Left hindlimb (tissue), 1 donor: Measurements from ENCODE around the gene NEUROD2.

ENCODE experiments used
- DNase-seq: peaks from one replicate; pipeline ENCODE4 v3.0.0-alpha.2; 2018

NEUROD2 gene

DNA sequence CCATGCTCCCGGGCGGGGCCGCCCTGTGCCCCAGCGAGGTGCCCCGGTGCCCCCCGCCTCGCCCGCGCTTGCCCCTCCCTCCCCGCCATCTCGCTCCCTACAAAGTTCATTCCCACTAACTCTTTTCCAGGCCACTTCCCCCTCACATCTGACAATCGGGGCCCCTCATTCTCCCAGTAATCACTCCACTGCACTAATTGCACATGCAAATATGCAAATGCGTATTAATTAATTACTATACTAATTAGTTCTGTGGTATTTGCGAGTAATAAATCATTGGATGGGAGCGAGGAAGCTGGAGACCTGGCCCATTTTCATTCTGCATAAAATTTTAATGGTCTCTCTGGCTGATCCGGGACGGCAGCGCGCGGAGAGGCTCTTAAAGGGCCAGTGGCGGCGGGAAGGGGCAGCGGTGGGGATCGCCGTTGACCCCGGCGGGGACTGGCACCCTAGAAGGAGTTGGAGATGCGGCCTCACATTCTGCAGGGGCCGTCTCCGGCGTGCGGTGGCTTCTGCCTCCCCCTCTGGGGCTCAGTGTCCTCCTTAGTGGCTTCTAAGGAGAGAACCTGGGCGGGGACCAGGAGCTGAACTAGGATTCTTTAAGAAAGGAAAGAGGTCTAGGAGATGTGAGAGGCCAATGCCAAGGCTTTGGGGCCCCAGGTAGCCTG lies 10.7 kb upstream of the NEUROD2 start:
- DNase-seq = peak; percentile 59

DNA sequence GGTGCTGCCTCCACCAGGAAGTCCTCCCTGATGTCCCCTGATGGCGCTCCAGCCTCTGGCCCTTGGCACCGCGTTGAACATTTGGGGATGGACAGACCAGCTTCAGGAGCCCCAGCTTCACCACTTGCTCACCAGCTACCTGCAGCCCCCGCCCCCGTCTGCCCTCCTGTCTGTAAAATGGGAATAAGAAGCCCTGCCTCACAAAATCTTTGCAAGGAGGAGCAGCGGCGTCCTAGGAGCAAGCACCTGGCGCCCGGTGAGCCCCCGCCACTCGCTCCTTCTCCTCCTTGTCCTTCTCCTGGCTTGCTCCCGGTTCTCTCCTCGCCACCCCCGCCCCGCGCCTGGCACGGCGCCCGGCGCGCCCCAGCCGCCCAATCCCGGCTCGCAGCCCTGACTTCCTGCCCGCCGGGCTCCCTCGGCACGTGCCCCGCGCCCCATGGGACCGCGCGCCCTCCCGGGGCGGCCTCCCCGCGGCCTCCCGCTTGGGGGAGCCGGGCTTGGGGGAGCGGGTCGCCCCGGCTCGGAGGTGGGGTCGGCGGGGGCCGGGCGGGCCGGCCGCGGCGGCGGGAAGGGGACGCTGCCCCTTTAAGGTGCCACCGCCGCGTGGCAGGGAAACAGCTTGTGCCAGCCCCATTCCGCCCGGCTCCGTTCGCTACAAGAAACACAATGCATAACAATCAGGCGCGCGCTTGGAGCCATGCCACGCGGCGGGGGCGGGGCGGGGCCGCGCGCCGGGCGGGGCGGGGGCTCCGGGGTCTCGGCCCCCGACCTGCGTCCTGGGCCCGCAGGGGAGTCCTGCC lies 9.9 kb upstream of the NEUROD2 start:
- peak; percentile 70 for DNase-seq

DNA sequence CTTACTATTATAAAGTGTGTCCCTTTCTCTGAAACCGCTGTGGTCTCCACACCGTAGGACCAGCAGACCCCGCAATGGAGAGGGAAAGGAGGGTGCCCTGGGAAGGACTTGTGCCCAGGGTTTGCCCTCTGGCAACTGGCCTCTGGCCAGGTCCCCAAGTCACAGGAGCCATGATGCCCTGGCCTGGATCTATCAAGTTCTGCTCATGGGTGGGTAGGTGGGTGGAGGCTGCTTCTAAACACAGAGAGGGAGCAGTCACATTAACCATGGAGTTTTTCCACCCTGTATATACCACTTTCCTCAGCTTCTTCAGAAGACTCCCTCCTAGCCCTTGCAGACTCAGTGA lies 9.4 kb upstream of the NEUROD2 start:
- no peak for DNase-seq

DNA sequence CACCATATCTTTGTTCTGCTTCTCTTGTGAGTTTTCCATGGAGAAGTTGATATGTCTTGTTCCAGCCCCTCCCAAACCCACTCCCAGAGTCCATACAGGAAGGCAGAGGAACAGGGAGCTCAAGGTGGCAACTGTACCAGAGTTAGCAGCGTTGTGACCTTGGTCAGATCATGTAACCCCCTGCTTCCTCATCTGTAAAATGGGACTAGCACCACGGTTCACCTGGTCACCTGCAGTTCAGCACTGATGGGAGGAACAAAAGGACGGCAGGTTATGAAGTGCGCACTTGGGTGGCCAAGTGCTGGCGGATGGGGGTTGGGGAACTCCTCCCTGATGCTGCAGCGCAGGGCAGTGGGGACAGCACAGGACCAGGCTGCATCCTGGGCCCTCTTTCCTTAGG lies 7.7 kb upstream of the NEUROD2 start:
- DNase-seq = no peak

DNA sequence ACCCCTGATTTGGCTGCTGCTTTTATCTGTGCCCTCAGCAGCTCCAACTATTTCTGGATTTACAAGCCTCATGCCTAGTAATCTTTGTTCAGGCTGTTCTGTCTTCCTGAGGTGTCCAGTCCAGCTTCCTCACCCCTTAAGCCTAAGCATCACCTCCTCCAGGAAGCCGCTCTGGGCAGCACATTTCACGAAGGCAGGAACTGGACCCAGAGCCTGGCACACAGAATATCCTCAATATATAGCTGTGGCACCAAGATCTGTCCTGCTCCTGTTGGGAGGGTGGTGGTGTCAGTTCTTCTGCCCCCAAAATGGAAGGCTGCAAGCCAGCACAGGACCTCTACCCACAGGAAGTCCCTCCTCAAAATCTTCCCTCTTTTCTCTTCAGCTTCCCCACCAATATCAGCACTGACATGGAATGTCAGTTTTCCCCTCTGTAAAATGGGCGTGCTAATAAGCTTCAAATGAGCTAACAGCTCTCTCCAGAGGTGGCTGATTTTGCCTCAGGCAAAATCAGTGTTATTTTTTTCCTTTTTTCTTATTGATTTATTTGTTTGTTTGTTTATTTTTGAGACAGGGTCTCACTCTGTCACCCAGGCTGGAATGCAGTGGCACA lies 6.9 kb upstream of the NEUROD2 start:
- DNase-seq = no peak

DNA sequence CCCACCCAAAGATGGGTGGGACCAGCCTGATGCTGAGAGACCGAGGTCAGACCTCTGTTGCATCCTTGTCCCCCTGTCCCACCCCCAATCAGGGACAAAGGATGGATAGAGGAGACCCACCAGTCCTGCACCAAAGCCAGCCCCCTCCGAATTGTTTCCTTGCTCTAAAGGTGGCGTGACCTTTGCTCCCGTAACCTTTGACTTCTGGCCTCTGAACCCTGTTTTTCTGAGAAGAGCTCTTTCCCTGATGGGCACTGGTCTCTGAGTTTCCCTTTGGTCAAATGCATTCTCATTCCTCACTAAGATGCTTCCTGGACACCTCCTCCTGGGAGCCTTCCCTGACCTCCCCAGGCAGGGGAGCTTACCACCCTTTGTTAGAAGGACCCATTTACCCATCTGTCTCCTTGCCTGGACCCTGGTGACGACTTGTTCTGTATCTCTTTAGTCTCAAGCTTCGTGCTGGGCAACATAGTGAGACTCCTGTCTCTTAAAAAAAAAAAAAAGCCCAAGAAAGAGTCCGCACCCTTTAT lies 5.3 kb upstream of the NEUROD2 start:
- no peak for DNase-seq

DNA sequence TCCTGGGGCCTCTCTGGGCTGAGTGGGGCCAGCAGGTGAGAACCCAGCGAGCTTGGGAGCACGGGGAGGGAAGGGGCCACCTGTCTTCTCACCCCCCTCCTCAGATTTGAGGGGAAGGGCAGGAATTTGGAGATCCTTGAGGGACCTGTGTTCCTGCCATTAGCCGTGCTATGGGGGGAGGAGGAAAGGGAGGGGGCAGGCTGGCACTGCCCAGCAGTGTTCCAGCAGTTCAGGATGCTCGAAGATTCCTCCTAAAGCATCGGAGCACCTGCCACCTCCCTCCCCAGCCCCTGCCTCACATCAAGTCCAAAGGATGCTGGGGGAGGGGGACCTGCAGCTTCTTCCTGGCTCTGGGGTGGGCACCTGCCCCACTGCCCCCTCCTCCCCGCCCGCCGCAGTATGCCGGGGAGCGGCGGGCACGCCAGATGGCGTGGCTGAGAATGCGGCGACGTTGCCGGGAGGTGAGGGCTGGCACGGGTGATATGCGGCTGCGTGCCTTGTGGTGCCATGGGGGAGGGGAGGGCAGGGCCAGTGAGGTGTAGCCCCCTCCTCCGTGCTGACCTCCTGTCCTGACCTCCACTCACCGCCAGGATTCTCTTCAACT lies 4.7 kb upstream of the NEUROD2 start:
- DNase-seq = no peak

DNA sequence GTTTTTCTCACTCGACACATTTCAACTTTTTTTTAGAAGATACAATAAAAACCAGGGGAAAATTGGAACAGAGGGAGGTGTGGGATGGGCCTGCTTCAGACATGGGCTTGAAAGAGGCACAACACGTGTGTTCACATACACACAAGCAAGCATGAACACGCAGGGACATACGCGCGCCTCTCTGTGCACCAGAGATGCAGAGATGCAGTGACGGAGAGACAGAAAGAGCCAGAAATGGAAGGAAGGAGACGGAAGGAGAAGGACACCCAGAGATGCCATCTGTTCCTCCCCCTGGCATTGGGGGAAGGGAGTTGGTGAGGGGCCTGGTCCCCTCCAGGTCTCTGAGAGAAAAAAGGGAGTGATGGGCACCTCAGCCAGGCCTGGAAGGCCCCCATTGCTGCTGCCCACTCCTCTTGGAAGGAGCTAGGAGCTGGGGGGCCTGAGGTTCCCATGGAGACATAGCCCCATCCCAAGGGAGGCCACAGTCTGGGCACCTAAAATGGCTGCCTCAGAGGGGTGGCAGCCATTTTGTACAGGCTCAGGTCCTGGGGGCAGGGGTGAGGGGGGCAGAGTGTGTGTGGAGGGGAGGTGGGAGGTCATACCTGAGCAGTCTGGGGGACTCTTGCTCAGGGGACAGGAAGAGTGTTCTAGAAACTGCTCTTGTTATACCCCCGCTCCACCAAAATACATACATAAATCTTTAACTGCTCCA lies 3.8 kb upstream of the NEUROD2 start:
- DNase-seq = no peak

DNA sequence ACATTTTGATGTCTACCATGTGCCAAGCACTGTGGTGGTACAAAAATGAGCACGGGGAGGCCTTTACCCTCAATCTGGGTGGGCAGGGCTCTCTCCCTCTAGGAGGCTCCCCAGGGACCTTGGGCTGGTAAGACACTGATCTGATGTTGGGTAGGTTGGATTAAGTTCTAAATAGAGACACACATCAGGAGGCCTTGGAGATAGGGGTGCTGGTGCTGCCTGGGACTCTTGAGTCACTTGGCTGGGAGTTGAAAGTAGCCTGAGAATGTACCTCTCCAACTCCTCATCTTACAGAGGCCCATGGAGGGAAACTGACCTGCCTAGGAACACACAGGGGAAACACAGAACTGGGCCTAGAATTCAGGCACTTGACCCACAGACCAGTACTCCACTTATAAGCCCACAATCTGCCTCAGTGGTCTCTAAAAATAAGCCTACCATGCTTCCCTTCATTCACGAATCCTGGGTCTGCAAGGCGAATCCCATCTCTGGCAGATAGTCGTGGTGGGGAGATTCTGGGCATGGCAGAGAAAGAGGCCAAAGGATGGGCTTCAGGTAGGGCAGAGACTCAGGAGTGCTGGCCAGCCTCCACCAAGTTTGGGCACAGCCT lies 1.8 kb upstream of the NEUROD2 start:
- no peak for DNase-seq

DNA sequence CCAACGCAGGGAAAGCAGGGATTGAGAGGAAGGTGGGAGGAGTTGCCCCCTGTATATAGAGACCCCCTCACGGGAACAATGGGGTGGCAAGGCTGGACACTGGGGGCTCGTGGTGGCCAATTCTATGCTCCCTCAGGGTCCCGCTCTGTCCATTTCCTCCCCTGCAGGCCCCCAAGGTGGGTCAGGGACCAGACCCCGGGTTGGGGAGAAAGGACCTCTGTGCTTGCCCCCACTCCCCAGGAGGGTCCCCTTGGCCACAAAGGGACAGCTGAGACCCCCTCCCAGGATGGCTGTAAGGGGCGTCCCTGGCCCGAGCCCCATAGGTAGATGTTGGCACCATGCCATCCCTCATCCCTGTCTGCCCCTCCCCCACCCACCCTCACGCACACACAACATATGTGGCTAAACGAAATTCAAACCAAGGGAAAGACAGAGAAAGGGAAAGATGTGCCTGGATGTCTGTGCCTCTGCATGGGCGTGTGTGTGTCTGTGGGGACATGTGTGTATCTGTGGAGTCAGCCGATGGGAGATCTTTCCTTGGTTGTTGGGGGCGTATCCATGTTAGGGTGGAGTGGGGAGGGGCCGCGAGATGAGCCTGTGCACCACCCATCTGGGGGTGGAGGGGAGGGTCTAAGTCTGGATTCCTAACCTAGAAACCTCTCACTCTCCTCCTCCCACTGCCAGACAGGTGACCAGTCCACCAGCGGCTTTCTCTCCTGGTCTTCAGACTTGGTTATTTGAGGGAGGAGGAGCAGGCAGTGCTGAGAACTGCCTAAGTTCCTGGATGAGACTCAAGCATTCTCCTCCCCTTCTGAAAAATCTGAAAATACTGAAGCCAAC lies 642 bp upstream of the NEUROD2 start:
- no peak for DNase-seq

DNA sequence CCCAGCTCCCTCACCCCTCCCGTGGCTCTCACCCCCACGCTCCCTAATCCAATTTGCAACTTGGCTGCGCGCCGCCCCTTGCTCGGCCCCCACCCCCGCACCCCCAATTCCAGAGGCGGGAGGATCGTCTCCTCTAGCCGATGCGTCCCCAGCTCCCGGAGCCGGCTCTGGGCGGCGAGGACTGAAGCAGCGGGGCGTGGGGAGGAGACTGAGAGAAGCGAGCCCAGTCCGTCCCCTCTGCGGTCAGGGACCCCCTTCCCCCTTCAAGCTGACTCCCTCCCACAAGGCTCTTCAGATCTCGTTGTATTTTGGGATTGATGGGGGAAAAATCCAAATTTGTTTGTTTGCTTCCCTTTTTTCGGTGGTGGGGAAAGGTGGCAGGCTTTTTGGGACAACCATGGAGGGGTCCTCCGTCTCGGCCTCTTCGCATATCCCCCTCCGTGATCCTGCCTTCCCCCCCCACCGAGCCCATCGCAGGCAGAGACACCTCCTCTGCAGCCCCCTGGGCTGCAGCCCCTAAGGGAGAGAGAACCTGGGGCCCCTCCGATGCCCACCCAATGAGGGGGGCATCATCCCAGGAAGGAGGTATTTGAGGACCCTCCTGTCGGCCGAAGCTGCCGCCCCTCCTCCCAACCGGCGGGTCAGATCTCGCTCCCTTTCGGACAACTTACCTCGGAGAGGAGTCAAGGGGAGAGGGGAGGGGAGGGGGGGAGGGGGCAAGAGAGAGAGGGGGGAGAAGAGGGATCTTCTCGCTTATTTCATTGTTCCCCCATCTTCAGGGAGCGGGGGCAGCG lies 466 bp downstream of the NEUROD2 start:
- DNase-seq = no peak

DNA sequence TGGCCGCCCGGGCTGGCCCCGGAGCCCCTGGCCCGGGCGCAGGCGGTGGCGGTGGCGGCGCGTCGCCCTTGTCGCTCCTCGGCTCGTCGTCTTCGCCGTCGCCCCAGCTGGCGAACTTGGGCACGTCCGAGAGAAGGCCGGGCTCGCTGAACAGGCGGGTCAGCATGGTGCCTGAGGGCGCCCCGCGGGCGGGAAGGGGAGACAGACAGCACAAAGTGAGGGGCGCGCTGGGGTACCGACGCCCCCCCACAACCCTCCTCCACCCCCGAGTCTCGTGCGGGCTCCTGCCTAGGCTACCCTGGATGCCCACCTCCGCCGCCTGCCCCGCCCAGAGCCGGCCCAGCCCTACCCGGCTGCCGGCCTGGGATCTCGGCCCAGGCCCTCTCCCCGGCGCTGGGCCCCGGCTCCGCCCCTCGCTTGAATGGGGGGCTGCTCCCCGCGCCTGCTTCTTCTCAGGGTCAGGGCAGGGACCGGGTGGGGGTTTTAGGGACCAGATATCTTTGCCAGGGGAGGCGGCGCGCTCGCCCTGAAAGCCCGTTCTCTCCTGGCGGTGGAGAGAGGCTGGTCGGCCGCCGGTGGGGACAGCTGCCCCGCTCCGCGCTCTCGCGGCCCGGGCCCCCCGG lies 1.2 kb downstream of the NEUROD2 start:
- no peak for DNase-seq

DNA sequence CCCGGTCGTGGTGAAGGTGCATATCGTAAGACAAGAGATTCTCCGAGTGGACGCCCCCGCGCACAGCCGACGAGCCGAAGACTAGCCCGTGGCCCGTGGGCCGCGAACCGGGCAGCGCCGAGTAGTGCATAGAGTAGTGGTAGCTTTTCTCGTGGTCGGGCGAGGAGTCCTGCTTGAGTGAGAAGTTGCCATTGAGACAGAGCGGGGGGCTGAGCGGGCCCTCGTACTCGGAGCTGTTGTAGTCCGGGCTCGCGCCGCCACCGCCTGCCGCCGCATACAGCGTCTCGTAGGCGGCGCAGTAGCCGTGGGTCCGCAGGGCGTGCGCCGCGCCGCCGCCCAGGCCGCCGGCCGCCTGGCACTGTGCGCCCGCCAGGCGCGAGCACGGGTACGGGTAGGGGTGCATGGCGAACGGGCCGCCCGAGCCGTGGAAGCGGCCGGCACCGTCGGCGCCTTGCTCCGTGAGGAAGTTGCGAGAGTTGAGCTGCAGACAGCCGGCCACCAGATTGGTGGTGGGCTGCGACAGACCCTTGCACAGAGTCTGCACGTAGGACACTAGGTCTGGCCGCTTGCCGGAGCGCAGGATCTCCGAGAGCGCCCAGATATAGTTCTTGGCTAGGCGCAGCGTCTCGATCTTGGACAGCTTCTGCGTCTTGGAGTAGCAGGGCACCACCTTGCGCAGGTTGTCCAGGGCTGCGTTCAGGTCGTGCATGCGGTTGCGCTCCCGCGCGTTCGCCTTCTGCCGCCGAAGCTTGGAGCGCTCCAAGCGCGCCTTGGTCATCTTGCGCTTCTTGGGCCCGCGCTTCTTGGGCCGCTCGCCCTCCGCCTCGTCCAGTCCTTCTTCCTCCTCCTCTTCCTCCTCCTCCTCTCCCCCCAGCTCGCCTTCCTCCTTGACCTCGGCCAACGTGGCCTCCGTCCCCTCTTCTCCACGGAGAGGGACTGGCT lies 2.0 kb downstream of the NEUROD2 start:
- DNase-seq = no peak

DNA sequence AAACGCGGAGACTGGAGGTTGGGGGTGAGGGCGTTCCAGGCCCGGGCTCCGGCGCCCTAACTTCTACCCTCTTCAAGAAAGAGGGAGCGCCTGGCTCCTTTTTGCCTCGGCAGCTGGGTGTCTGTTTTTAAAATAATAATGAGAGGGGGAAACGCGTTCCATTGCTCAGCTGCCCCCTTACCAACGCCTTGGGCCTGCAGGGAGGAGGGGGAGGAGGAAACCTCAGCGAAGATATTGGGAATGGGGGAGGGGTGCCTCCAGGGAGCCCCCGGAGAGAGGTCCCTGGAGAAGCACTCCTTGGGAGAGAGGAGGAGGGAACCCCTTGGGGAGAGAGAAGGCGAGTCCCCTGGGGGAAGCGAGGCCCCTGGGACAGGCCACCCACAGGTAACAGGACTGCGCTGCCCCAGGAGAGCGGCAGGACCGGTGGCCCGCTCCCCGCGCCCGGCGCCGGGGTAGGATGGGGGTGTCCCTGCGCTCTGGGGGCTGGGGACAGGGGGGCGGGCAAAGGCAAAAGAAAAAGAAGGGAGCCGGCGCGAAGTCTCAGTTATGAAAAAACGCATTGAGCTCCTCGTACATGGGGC lies 2.7 kb downstream of the NEUROD2 start:
- DNase-seq = no peak

DNA sequence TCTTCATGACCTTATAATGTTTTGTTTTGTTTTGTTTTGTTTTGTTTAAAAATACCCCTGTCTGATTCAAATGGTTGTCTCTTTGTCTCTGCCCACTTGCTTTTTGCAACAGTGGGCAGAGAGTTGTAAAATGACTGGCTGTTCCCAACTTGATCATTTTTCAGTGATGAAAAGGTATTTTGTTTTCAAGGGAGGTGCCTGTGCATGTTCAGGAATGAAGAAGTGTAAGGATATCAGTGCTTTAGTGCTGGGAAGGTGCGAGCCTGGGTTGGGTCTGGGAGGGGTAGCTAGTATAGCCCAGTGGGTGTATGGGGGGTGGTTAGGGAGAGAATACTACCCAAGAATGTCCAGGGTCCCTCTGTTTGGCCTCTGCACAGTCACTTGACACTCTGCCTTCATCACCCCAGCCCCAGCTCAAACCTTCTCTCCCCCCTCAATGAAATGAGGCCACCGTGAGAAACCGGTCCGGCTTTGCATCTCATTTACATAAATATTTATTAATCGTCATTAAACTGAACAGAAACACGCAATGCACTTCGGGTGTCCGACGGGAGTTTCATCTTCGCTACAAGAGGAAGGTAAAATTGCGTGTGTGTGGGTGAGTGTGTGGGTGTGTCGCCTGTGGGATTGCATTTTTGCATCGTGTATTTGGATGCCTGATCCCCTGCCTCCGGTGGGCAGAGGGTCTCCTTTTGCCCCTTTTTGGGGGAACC lies 4.3 kb downstream of the NEUROD2 start:
- DNase-seq = no peak

DNA sequence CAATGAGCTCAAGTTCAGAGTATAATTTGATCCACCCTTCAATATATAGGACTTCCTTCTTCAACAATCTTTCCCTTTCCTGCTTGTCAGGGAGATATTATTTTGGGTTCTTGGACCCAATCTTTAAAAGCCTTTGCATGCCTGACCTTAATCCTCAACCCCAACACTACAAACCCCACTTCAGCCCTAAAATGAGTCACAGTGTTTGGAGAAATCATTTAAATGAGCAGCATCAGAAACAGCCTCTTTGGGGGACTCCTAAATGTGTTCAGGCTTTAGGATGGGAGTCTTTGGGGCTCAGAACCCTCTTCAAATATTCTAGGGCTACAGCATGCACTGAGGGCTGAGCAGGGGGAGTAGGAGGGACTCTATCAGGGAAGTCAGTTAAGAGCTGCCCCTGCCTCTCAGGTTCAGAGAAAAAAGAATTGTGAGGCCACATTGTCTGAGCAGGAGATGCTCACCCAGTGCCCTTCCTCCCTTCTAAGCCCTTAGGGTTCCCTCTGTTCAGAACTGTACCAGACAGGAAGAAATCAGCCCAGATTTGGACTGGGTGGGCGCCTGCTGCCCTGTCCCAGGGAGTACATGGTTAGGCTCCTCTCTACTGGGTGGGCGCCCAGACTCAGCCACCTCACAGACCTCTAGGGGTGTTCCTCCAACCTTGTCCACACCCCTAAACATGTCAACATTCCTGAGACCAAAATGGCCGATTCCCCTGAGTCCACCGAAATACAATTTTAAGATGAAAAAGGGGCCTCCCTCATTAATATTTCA lies 5.0 kb downstream of the NEUROD2 start:
- DNase-seq = no peak
